ENCODE results near the gene TTL. TPM values are rescaled to one million over a fixed set of nuclear protein-coding genes. Genes with fewer than 3 reads are reported as not detected.

Gene TTL
- total and polyA plus RNA-seq, 2 of the 13 experiments (the other 11 are each of a cell fraction or from before 2014, with no cell fraction given) = 19.0 to 59.8 TPM

DNA sequence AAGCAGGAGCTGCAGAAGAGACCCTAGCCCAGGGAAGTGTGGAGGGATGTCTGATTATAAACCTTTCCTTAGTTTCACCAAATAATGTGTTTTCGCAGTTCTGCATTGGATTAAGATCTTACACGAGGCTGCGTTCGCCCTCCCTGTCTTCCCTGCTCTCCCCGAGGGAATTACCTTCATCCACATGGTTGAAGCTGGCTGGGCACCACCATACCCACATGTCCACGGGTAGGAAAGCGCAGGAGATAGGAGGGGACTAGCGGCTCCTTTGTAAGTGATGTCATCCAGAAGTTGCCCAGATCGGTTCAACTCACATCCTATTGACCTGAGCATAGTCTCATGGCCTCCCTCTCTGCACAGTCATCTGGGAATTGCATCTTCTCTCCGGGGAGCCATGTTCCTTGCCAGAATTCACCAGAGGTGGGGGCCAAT, 1.1 kb downstream of the TTL start (continued):
- peak; percentile 49 for TF ChIP-seq ASH2L (IDR thresholded peaks at IDR 0.05; ENCODE audit: insufficient read length, low read depth, low read length)
- peak; percentile 46; the same call in 1 of the 2 replicates for TF ChIP-seq MAZ (IDR thresholded peaks at IDR 0.05; ENCODE audit: borderline replicate concordance, low read depth, low read length)
- TF ChIP-seq MAZ (CRISPR knock-in tag; IDR thresholded peaks at IDR 0.05; ENCODE audit: low read depth) = no peak
- peak; percentile 54; the same call in 1 of the 2 replicates for TF ChIP-seq ZNF292 (CRISPR knock-in tag; IDR thresholded peaks at IDR 0.05; ENCODE audit: borderline replicate concordance, low read depth)
- TF ChIP-seq, protein P1, sequence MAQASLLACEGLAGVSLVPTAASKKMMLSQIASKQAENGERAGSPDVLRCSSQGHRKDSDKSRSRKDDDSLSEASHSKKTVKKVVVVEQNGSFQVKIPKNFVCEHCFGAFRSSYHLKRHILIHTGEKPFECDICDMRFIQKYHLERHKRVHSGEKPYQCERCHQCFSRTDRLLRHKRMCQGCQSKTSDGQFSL (CRISPR knock-in tag; IDR thresholded peaks at IDR 0.05) = no peak
- 0 out of 2 replicates have a peak, but pooled peaks have one; percentile 69 for TF ChIP-seq SIN3A (IDR thresholded peaks at IDR 0.05; ENCODE audit: borderline replicate concordance, low read depth, low read length)
- TF ChIP-seq, protein P2, sequence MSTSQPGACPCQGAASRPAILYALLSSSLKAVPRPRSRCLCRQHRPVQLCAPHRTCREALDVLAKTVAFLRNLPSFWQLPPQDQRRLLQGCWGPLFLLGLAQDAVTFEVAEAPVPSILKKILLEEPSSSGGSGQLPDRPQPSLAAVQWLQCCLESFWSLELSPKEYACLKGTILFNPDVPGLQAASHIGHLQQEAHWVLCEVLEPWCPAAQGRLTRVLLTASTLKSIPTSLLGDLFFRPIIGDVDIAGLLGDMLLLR (CRISPR knock-in tag; IDR thresholded peaks at IDR 0.05) = peak; percentile 41; the same call in 1 of the 2 replicates
- no peak for TF ChIP-seq MTA3 (CRISPR knock-in tag; IDR thresholded peaks at IDR 0.05)
- peak; percentile 48; the same call in 1 of the 2 replicates for TF ChIP-seq CEBPG (CRISPR knock-in tag; IDR thresholded peaks at IDR 0.05)
- TF ChIP-seq TAF1 (CRISPR knock-in tag; IDR thresholded peaks at IDR 0.05) = 0 out of 2 replicates have a peak, but pooled peaks have one; percentile 28
- TF ChIP-seq SAP130 (CRISPR knock-in tag; IDR thresholded peaks at IDR 0.05; ENCODE audit: low read depth) = peak; percentile 76
- TF ChIP-seq SMAD3 (CRISPR knock-in tag; IDR thresholded peaks at IDR 0.05) = 0 out of 2 replicates have a peak, but pooled peaks have one; percentile 53
- TF ChIP-seq, protein P3, sequence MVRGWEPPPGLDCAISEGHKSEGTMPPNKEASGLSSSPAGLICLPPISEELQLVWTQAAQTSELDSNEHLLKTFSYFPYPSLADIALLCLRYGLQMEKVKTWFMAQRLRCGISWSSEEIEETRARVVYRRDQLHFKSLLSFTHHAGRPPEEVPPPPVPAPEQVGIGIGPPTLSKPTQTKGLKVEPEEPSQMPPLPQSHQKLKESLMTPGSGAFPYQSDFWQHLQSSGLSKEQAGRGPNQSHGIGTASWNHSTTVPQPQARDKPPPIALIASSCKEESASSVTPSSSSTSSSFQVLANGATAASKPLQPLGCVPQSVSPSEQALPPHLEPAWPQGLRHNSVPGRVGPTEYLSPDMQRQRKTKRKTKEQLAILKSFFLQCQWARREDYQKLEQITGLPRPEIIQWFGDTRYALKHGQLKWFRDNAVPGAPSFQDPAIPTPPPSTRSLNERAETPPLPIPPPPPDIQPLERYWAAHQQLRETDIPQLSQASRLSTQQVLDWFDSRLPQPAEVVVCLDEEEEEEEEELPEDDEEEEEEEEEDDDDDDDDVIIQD (CRISPR knock-in tag; IDR thresholded peaks at IDR 0.05; ENCODE audit: low read depth) = 0 out of 2 replicates have a peak, but pooled peaks have one; percentile 19
- no peak for TF ChIP-seq BRCA1 (CRISPR knock-in tag; IDR thresholded peaks at IDR 0.05)
- TF ChIP-seq TCF12 (IDR thresholded peaks at IDR 0.05) = no peak
- TF ChIP-seq TCF12 (CRISPR knock-in tag; IDR thresholded peaks at IDR 0.05) = peak; percentile 20; the same call in 1 of the 2 replicates
- TF ChIP-seq RARA (CRISPR knock-in tag; IDR thresholded peaks at IDR 0.05) = peak; percentile 27; the same call in 1 of the 2 replicates
- TF ChIP-seq, protein P4, sequence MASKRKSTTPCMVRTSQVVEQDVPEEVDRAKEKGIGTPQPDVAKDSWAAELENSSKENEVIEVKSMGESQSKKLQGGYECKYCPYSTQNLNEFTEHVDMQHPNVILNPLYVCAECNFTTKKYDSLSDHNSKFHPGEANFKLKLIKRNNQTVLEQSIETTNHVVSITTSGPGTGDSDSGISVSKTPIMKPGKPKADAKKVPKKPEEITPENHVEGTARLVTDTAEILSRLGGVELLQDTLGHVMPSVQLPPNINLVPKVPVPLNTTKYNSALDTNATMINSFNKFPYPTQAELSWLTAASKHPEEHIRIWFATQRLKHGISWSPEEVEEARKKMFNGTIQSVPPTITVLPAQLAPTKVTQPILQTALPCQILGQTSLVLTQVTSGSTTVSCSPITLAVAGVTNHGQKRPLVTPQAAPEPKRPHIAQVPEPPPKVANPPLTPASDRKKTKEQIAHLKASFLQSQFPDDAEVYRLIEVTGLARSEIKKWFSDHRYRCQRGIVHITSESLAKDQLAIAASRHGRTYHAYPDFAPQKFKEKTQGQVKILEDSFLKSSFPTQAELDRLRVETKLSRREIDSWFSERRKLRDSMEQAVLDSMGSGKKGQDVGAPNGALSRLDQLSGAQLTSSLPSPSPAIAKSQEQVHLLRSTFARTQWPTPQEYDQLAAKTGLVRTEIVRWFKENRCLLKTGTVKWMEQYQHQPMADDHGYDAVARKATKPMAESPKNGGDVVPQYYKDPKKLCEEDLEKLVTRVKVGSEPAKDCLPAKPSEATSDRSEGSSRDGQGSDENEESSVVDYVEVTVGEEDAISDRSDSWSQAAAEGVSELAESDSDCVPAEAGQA (IDR thresholded peaks at IDR 0.05; ENCODE audit: low read depth) = 0 out of 2 replicates have a peak, but pooled peaks have one; percentile 43
- TF ChIP-seq, protein P4 (CRISPR knock-in tag; IDR thresholded peaks at IDR 0.05; ENCODE audit: borderline replicate concordance) = no peak
- TF ChIP-seq ZNF782 (CRISPR knock-in tag; IDR thresholded peaks at IDR 0.05; ENCODE audit: borderline replicate concordance) = 0 out of 2 replicates have a peak, but pooled peaks have one; percentile 28
- no peak for TF ChIP-seq EP300 (IDR thresholded peaks at IDR 0.05; ENCODE audit: low read depth in 2 of 2, low read length in 2 of 2)
- TF ChIP-seq EP300 (CRISPR knock-in tag; IDR thresholded peaks at IDR 0.05; ENCODE audit: borderline replicate concordance) = peak; percentile 55; the same call in 1 of the 2 replicates
- TF ChIP-seq ZNF883 (CRISPR knock-in tag; IDR thresholded peaks at IDR 0.05; ENCODE audit: not compliant biosample characterization) = peak; percentile 36
